ENCODE measurements around the gene SMIM20.

The SMIM20 gene

GRCh38 chr4:25956260-25956659 lies 42.2 kb downstream of the SMIM20 start:
- Histone ChIP-seq H4K20me1 (ENCODE audit: control insufficient read depth, insufficient read depth, low read depth, low read length) (no peaks in the 10 kb centered on the region), H3F3A (ENCODE audit: control insufficient read depth, insufficient read depth) (no peaks in the 10 kb centered on the region), H3K4me1 (ENCODE audit: control insufficient read depth, low read length) (no peaks in the 10 kb centered on the region), H3K27me3 (ENCODE audit: control insufficient read depth, low read length) (peaks cover 3% of the 10 kb centered on the region; the same call in 1 of the 2 replicates), H3K9me3 (ENCODE audit: control insufficient read depth, insufficient read depth, low read length) (no peaks in the 10 kb centered on the region), H3K4me3 (ENCODE audit: low read length) (no peak overlapping the region), H3K4me2 (ENCODE audit: low read length) (no peak overlapping the region), H3K36me3 (ENCODE audit: control insufficient read depth, low read length) (no peaks in the 10 kb centered on the region), H3K79me2 (ENCODE audit: control insufficient read depth, low read length) (no peaks in the 10 kb centered on the region), H3K27ac (ENCODE audit: low read depth, low read length) (no peak overlapping the region), H3K9me2 (replicated peaks; ENCODE audit: control insufficient read depth, low read length) (no peaks in the 10 kb centered on the region)
- TF ChIP-seq EZH2phosphoT487 (IDR thresholded peaks at IDR 0.05; ENCODE audit: borderline replicate concordance, low read length) = no peak

- no peaks in the 10 kb centered on the region for H3K9me3 ChIP-seq (ENCODE audit: control insufficient read depth, insufficient read depth, low read length)
- no peak overlapping the region for H3K4me2 ChIP-seq (ENCODE audit: low read length)
- H3K79me2 ChIP-seq (ENCODE audit: control insufficient read depth, low read length) = no peaks in the 10 kb centered on the region
- H3K9me2 ChIP-seq (replicated peaks; ENCODE audit: control insufficient read depth, low read length) = no peaks in the 10 kb centered on the region
- no peak for TF ChIP-seq CTCF (IDR thresholded peaks at IDR 0.05; ENCODE audit: low read depth, low read length, poor library complexity, severe bottlenecking)
- no peak for TF ChIP-seq EZH2phosphoT487 (IDR thresholded peaks at IDR 0.05; ENCODE audit: borderline replicate concordance, low read length)
- no peak overlapping the region for H3K4me3 ChIP-seq (ENCODE audit: low read length)
- no peaks in the 10 kb centered on the region for H4K20me1 ChIP-seq (ENCODE audit: control insufficient read depth, insufficient read depth, low read depth, low read length)
- no peak overlapping the region for H3K27ac ChIP-seq (ENCODE audit: low read depth, low read length)
- peaks cover 3% of the 10 kb centered on the region; the same call in 1 of the 2 replicates for H3K27me3 ChIP-seq (ENCODE audit: control insufficient read depth, low read length)
- H3K36me3 ChIP-seq (ENCODE audit: control insufficient read depth, low read length) = no peaks in the 10 kb centered on the region
- H3F3A ChIP-seq (ENCODE audit: control insufficient read depth, insufficient read depth) = no peaks in the 10 kb centered on the region
- no peaks in the 10 kb centered on the region for H3K4me1 ChIP-seq (ENCODE audit: control insufficient read depth, low read length)
Measured at GRCh38 chr4:25958110-25958509, 44.1 kb downstream of the SMIM20 start.

GRCh38 chr4:25962393-25962792 lies 48.4 kb downstream of the SMIM20 start:
- Histone ChIP-seq H3F3A (ENCODE audit: control insufficient read depth, insufficient read depth) (no peaks in the 10 kb centered on the region), H3K4me2 (ENCODE audit: low read length) (no peak overlapping the region), H3K79me2 (ENCODE audit: control insufficient read depth, low read length) (no peaks in the 10 kb centered on the region), H4K20me1 (ENCODE audit: control insufficient read depth, insufficient read depth, low read depth, low read length) (no peaks in the 10 kb centered on the region), H3K9me2 (replicated peaks; ENCODE audit: control insufficient read depth, low read length) (no peaks in the 10 kb centered on the region), H3K9me3 (ENCODE audit: control insufficient read depth, insufficient read depth, low read length) (no peaks in the 10 kb centered on the region), H3K27me3 (ENCODE audit: control insufficient read depth, low read length) (no peaks in the 10 kb centered on the region), H3K4me1 (ENCODE audit: control insufficient read depth, low read length) (no peaks in the 10 kb centered on the region), H3K27ac (ENCODE audit: low read depth, low read length) (no peak overlapping the region), H3K4me3 (ENCODE audit: low read length) (no peak overlapping the region), H3K36me3 (ENCODE audit: control insufficient read depth, low read length) (no peaks in the 10 kb centered on the region)
- TF ChIP-seq CTCF (IDR thresholded peaks at IDR 0.05; ENCODE audit: low read depth, low read length, poor library complexity, severe bottlenecking) = no peak
- no peak for TF ChIP-seq EZH2phosphoT487 (IDR thresholded peaks at IDR 0.05; ENCODE audit: borderline replicate concordance, low read length)

GRCh38 chr4:25965629-25966028 lies 51.6 kb downstream of the SMIM20 start:
- Histone ChIP-seq H3K9me2 (replicated peaks; ENCODE audit: control insufficient read depth, low read length) (no peaks in the 10 kb centered on the region), H3F3A (ENCODE audit: control insufficient read depth, insufficient read depth) (no peaks in the 10 kb centered on the region), H3K4me3 (ENCODE audit: low read length) (no peak overlapping the region), H4K20me1 (ENCODE audit: control insufficient read depth, insufficient read depth, low read depth, low read length) (no peaks in the 10 kb centered on the region), H3K27ac (ENCODE audit: low read depth, low read length) (no peak overlapping the region), H3K4me2 (ENCODE audit: low read length) (no peak overlapping the region), H3K9me3 (ENCODE audit: control insufficient read depth, insufficient read depth, low read length) (no peaks in the 10 kb centered on the region), H3K27me3 (ENCODE audit: control insufficient read depth, low read length) (no peaks in the 10 kb centered on the region), H3K79me2 (ENCODE audit: control insufficient read depth, low read length) (no peaks in the 10 kb centered on the region), H3K4me1 (ENCODE audit: control insufficient read depth, low read length) (peaks cover 23% of the 10 kb centered on the region), H3K36me3 (ENCODE audit: control insufficient read depth, low read length) (no peaks in the 10 kb centered on the region)
- TF ChIP-seq CTCF (IDR thresholded peaks at IDR 0.05; ENCODE audit: low read depth, low read length, poor library complexity, severe bottlenecking) (no peak), EZH2phosphoT487 (IDR thresholded peaks at IDR 0.05; ENCODE audit: borderline replicate concordance, low read length) (no peak)

Data from DOHH2 (cell line).